Lung (tissue), 12 donors: ENCODE data around the gene DENND1A. TPM values are rescaled to one million over a fixed set of nuclear protein-coding genes. Genes with fewer than 3 reads are reported as not detected.

Experiments used
- ATAC-seq: fragments of 200-7000 bp; cut with Tn5 transposase; one replicate; pipeline ENCODE4 v1.9.1; 2020; ENCODE audit warnings: moderate number of reproducible peaks; ENCODE audit not compliant: insufficient read depth, low FRiP score
- DNase-seq, 3 donors: peaks; one replicate each; pipeline ENCODE4 v3.0.0-alpha.2; 2013 to 2017
- H3K27ac ChIP-seq, 2 donors: one replicate each; pipeline ENCODE4 v1.5.1; 2013; ENCODE audit warnings: mild to moderate bottlenecking in 2 of 2, moderate library complexity in 2 of 2, control low read depth in 1 of 2, inconsistent platforms in 1 of 2, low read depth in 1 of 2, low read length in 1 of 2
- H3K27me3 ChIP-seq, 3 donors: one replicate each; pipeline ENCODE4 v1.5.1; 2013; ENCODE audit warnings: low read length in 2 of 3; ENCODE audit not compliant: control insufficient read depth in 3 of 3, insufficient read depth in 3 of 3
- H3K36me3 ChIP-seq, 4 donors: one replicate each; pipeline ENCODE4 v1.5.1; 2013; ENCODE audit warnings: low read length in 4 of 4, mild to moderate bottlenecking in 1 of 4, moderate library complexity in 1 of 4; ENCODE audit not compliant: control insufficient read depth in 4 of 4, insufficient read depth in 4 of 4
- H3K4me1 ChIP-seq, 5 donors: one replicate each; pipeline ENCODE4 v1.5.1; 2013; ENCODE audit warnings: low read length in 5 of 5, mild to moderate bottlenecking in 2 of 5, moderate library complexity in 1 of 5; ENCODE audit not compliant: control insufficient read depth in 5 of 5, insufficient read depth in 5 of 5
- H3K4me3 ChIP-seq: one replicate; pipeline ENCODE4 v1.5.1; 2013; ENCODE audit warnings: mild to moderate bottlenecking, control low read depth, moderate library complexity
- H3K9ac ChIP-seq, 2 donors: one replicate each; pipeline ENCODE4 v1.5.1; 2013; ENCODE audit warnings: low read length in 2 of 2, control low read depth in 1 of 2; ENCODE audit not compliant: insufficient read depth in 1 of 2
- H3K9me3 ChIP-seq, 4 donors: one replicate each; pipeline ENCODE4 v1.5.1; 2013; ENCODE audit warnings: low read length in 3 of 4, mild to moderate bottlenecking in 1 of 4, moderate library complexity in 1 of 4; ENCODE audit not compliant: control insufficient read depth in 4 of 4, insufficient read depth in 3 of 4
- WGBS, 2 donors: extraction: QIAGEN DNeasy Blood & Tissue Kit; methylation state at CpG; one replicate each; pipeline ENCODE4 v1.1.7; 2013; 5-methylcytosine and 5-hydroxymethylcytosine counted together
- polyA plus RNA-seq, 2 donors: library from polyadenylated mRNA; stranded (reverse); fragments of 200-250 nt; gene quantifications; one replicate each; pipeline ENCODE4 v1.2.1, GENCODE V29; 2013
- total RNA-seq, 2 donors: library from RNA; depleted of rRNA in 1 of 2; stranded (reverse); fragments of >200 nt in 1 of 2; gene quantifications; one replicate each; pipeline ENCODE4 v1.2.1, GENCODE V29; 2014 to 2021
- TF ChIP-seq, protein P1 (sequence below): IDR thresholded peaks from 2 replicates; pipeline ENCODE4 v1.5.1; 2012; ENCODE audit warnings: mild to moderate bottlenecking; ENCODE audit errors: control extremely low read depth, extremely low read depth
- donor health status: control.
- donor health status: control.
- donor health status: Bipolar disorder and iron deficiency.
- donor health status: healthy.
- donor health status: DM: yes; HTN: yes; CAD: no.

The DENND1A gene
- total and polyA plus RNA-seq, 4 donors, result 5.7 to 29.8 (median 14.5) TPM

- H3K27me3 ChIP-seq, result no peaks in the 10 kb centered on the region
- WGBS, 2 donors, result 82 to 87% methylated on average over 2 of the region's 2 CpGs
- H3K9ac ChIP-seq, result no peak overlapping the region
- no peak overlapping the region for H3K27ac ChIP-seq
- ATAC-seq (no peak), DNase-seq (no peak)
- TF ChIP-seq, protein P1, sequence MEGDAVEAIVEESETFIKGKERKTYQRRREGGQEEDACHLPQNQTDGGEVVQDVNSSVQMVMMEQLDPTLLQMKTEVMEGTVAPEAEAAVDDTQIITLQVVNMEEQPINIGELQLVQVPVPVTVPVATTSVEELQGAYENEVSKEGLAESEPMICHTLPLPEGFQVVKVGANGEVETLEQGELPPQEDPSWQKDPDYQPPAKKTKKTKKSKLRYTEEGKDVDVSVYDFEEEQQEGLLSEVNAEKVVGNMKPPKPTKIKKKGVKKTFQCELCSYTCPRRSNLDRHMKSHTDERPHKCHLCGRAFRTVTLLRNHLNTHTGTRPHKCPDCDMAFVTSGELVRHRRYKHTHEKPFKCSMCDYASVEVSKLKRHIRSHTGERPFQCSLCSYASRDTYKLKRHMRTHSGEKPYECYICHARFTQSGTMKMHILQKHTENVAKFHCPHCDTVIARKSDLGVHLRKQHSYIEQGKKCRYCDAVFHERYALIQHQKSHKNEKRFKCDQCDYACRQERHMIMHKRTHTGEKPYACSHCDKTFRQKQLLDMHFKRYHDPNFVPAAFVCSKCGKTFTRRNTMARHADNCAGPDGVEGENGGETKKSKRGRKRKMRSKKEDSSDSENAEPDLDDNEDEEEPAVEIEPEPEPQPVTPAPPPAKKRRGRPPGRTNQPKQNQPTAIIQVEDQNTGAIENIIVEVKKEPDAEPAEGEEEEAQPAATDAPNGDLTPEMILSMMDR, result no peak
- H3K4me3 ChIP-seq, result no peak overlapping the region
- peaks cover 0 to 12% (median 1%) of the 10 kb centered on the region in 4 donors for H3K36me3 ChIP-seq
- H3K4me1 ChIP-seq, result peaks cover 0 to 17% (median 4%) of the 10 kb centered on the region in 5 donors
- peaks cover 0 to 4% (median 0%) of the 10 kb centered on the region in 4 donors for H3K9me3 ChIP-seq
Measured at GRCh38 chr9:123647145-123647544, 282.8 kb downstream of the DENND1A start.

GRCh38 chr9:123645762-123646161 is 284.2 kb downstream of the DENND1A start:
- no peak overlapping the region for H3K9ac ChIP-seq
- peaks cover 0 to 4% (median 0%) of the 10 kb centered on the region in 4 donors for H3K9me3 ChIP-seq
- H3K27me3 ChIP-seq, result no peaks in the 10 kb centered on the region
- H3K4me1 ChIP-seq, result peaks cover 0 to 23% (median 4%) of the 10 kb centered on the region in 5 donors
- peak in 1 of 3 donors; percentile 22 for DNase-seq
- 86 to 88% methylated on average over 9 of the region's 9 CpGs for WGBS, 2 donors
- no peak overlapping the region for H3K4me3 ChIP-seq
- no peak for ATAC-seq
- no peak overlapping the region for H3K27ac ChIP-seq
- TF ChIP-seq, protein P1, result no peak
- H3K36me3 ChIP-seq, result peaks cover 0 to 12% (median 0%) of the 10 kb centered on the region in 4 donors

- no peak for ATAC-seq
- H3K9ac ChIP-seq, result no peak overlapping the region
- H3K4me3 ChIP-seq, result no peak overlapping the region
- H3K9me3 ChIP-seq, result peaks cover 0 to 4% (median 0%) of the 10 kb centered on the region in 4 donors
- peaks cover 0 to 23% (median 4%) of the 10 kb centered on the region in 5 donors for H3K4me1 ChIP-seq
- no peak for DNase-seq
- H3K36me3 ChIP-seq, result peaks cover 0 to 12% (median 0%) of the 10 kb centered on the region in 4 donors
- H3K27ac ChIP-seq, result no peak overlapping the region
- no peaks in the 10 kb centered on the region for H3K27me3 ChIP-seq
- TF ChIP-seq, protein P1, result no peak
- 96 to 99% methylated on average over 4 of the region's 4 CpGs for WGBS, 2 donors
Measured at GRCh38 chr9:123645126-123645525, 284.8 kb downstream of the DENND1A start.

DNA sequence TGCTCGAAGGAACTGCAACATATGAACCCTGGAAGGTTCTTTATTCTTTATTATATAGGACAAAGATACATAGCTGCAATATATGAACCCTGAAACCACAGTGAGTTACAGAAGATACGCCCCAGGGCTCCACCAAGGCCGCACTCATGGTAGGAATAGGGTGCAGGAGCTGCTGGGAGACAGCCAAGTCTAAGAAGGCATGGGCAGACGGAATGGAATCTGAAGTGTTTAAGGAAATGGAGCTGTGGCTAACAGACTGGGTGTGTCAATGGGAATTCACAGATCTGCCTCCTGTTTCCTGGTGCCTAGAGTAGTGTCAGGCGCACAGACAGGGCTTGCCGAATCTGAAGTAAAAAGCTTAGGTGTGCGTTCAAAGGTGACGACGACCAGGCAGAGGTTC is 286.4 kb downstream of the DENND1A start:
- Histone ChIP-seq H3K9me3 (peaks cover 0 to 4% (median 0%) of the 10 kb centered on the region in 4 donors), H3K36me3 (peaks cover 0 to 12% (median 0%) of the 10 kb centered on the region in 4 donors), H3K4me1 (peaks cover 0 to 23% (median 5%) of the 10 kb centered on the region in 5 donors), H3K4me3 (no peak overlapping the region), H3K9ac (no peak overlapping the region), H3K27me3 (no peaks in the 10 kb centered on the region), H3K27ac (no peak overlapping the region)
- DNase-seq (peak in 1 of 3 donors; percentile 32), ATAC-seq (peak; percentile 71)
- WGBS, 2 donors, result 70 to 87% methylated on average over 9 of the region's 9 CpGs
- TF ChIP-seq, protein P1, result no peak
